Upper lobe of left lung (tissue), 6 donors: ENCODE data around the gene FARP1. TPM values are rescaled to one million over a fixed set of nuclear protein-coding genes. Genes with fewer than 3 reads are reported as not detected.

ENCODE experiments used
- ATAC-seq, 2 donors: fragments of 200-7000 bp; cut with Tn5 transposase; one replicate each; pipeline ENCODE4 v1.9.1; 2022; ENCODE audit warnings: mild to moderate bottlenecking in 2 of 2, moderate library complexity in 2 of 2; ENCODE audit not compliant: low FRiP score in 2 of 2
- DNase-seq, 2 donors: peaks; one replicate each; pipeline ENCODE4 v3.0.0-alpha.2; 2019 to 2020
- H3K27ac ChIP-seq, 4 donors: fragments of 200-600 bp; sonication (generic); one replicate each; pipeline ENCODE4 v1.5.1; 2016 to 2019
- H3K27me3 ChIP-seq, 4 donors: fragments of 200-600 bp; sonication (generic); one replicate each; pipeline ENCODE4 v1.5.1; 2017 to 2019
- H3K36me3 ChIP-seq, 4 donors: fragments of 200-600 bp; sonication (generic); one replicate each; pipeline ENCODE4 v1.5.1; 2016 to 2019
- H3K4me1 ChIP-seq, 4 donors: fragments of 200-600 bp; sonication (generic); one replicate each; pipeline ENCODE4 v1.5.1; 2018 to 2019
- H3K4me3 ChIP-seq, 4 donors: fragments of 200-600 bp; sonication (generic); one replicate each; pipeline ENCODE4 v1.5.1; 2017 to 2019; ENCODE audit warnings: mild to moderate bottlenecking in 2 of 4, moderate library complexity in 1 of 4
- H3K9me3 ChIP-seq, 4 donors: fragments of 200-600 bp; sonication (generic); one replicate each; pipeline ENCODE4 v1.5.1; 2018 to 2019
- EP300 ChIP-seq, 4 donors: sonication (generic); formaldehyde crosslinking; IDR thresholded peaks; one replicate each; pipeline ENCODE4 v1.5.1; 2017; ENCODE audit warnings: antibody characterized with exemption in 4 of 4, control low read depth in 2 of 4
- POLR2A ChIP-seq, 4 donors: fragments of 450-650 bp; IDR thresholded peaks; one replicate each; pipeline ENCODE4 v1.5.1; 2016 to 2017; ENCODE audit warnings: antibody characterized with exemption in 4 of 4, mild to moderate bottlenecking in 2 of 4
- POLR2AphosphoS5 ChIP-seq, 2 donors: sonication (generic); formaldehyde crosslinking; IDR thresholded peaks; one replicate each; pipeline ENCODE4 v1.5.1; 2017; ENCODE audit warnings: antibody characterized with exemption in 2 of 2
- WGBS, 2 donors: methylation state at CpG; one replicate each; pipeline ENCODE4 v1.1.5; 2017 to 2018; 5-methylcytosine and 5-hydroxymethylcytosine counted together
- total RNA-seq, 6 donors: library from RNA; depleted of rRNA in 4 of 6; stranded (reverse); fragments of >200 nt in 4 of 6; gene quantifications; one replicate each; pipeline versions ENCODE4 v1.1.0 to v1.2.1, GENCODE V29; 2016 to 2021
- TF ChIP-seq, protein P1 (sequence below), 6 experiments: fragments of 450-650 bp in 4 of 6; fragments of 200-600 bp in 2 of 6; sonication (generic) in 2 of 6; IDR thresholded peaks; one replicate each; pipeline ENCODE4 v1.5.1; 2016 to 2019; ENCODE audit warnings: antibody characterized with exemption in 6 of 6
- donor health status: DM: no; HTN: no; CAD: no; lungs with moderate emphysema.
- donor health status: DM: no; HTN: yes; CAD: no; lungs with severe emphysema.

The FARP1 gene
- total RNA-seq, 6 donors from 2014 or later = 65.7 to 111 (median 91.8) TPM

DNA sequence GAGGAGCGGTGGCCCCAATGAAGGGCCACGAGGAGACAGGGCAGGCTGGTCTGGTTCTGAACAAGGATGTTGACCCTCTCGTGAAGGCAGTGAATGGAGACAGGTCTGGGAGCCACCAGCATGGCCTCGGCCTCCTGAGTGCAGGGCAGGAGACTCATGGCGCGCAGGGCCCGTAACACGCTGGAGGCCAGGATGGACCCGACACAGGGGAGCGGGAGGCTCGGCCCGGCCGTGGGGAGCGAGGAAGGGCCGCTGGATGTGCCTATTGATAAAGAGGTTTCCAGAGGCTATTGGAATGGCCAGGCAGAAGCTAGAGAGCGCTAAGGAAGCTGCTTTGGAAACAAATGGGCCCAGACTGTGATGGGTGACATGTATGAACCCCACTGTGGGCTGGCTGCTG is 301.5 kb downstream of the FARP1 start:
- WGBS, 2 donors = 90 to 95% methylated on average over 14 to 15 of the region's 16 CpGs
- Histone ChIP-seq H3K36me3 (peaks cover 12 to 67% (median 35%) of the 10 kb centered on the region in 4 donors), H3K4me1 (peaks cover 5 to 8% (median 6%) of the 10 kb centered on the region in 4 donors), H3K4me3 (no peak overlapping the region), H3K27ac (no peak overlapping the region), H3K9me3 (no peaks in the 10 kb centered on the region), H3K27me3 (no peaks in the 10 kb centered on the region)
- DNase-seq = peak in 1 of 2 donors; percentile 83
- ATAC-seq = no peak
- TF ChIP-seq EP300 (IDR thresholded peaks at IDR 0.05) (no peak), POLR2A (IDR thresholded peaks at IDR 0.05) (no peak), POLR2AphosphoS5 (IDR thresholded peaks at IDR 0.05) (no peak)
- TF ChIP-seq, protein P1, sequence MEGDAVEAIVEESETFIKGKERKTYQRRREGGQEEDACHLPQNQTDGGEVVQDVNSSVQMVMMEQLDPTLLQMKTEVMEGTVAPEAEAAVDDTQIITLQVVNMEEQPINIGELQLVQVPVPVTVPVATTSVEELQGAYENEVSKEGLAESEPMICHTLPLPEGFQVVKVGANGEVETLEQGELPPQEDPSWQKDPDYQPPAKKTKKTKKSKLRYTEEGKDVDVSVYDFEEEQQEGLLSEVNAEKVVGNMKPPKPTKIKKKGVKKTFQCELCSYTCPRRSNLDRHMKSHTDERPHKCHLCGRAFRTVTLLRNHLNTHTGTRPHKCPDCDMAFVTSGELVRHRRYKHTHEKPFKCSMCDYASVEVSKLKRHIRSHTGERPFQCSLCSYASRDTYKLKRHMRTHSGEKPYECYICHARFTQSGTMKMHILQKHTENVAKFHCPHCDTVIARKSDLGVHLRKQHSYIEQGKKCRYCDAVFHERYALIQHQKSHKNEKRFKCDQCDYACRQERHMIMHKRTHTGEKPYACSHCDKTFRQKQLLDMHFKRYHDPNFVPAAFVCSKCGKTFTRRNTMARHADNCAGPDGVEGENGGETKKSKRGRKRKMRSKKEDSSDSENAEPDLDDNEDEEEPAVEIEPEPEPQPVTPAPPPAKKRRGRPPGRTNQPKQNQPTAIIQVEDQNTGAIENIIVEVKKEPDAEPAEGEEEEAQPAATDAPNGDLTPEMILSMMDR (IDR thresholded peaks at IDR 0.05) = no peak

DNA sequence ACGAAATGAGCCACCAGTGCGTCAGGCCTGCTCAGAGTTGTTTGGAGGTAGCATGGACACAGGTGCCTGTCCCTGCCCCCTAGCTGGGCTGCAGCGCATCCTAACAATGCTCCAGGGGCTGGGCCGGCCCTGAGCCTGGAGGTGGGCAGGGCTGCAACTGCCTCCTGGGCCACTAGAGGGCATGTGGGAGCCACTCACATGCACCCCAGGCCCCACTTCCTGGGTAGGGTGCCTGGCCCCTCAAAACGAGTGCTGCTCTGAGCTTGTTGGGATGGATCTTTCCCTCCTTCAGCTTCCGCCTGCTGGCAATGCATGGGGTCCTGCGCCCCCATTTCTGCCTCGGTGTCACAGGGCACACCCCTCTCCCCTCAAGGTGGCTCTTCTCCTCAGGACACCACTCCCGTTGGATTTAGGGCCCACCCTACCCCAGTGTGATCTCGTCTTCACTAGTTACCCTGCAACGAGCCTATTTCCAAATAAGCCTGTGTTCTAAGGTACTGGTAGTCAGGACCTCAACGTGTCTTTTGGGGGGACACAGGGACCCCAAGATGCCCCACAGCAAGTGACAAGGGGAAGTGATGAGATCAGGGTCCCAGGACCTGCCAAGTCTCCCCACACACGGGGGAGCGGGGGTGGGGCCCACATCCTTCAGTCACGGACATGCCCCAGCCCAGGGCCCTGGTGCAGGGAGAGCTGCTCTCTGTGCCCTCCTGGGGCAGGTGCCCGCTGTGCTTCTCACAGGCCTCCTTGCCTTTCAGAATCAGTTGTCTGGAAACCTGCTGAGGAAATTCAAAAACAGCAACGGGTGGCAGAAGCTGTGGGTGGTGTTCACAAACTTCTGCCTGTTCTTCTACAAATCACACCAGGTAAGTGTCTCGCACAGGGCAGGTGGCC is 302.7 kb downstream of the FARP1 start:
- H3K4me3 ChIP-seq = no peak overlapping the region
- H3K36me3 ChIP-seq = peaks cover 13 to 65% (median 33%) of the 10 kb centered on the region in 4 donors
- TF ChIP-seq, protein P1 (IDR thresholded peaks at IDR 0.05) = peak; percentile 97 to 99 (median 98)
- peak in 1 of 2 donors; percentile 10 for TF ChIP-seq POLR2AphosphoS5 (IDR thresholded peaks at IDR 0.05)
- no peak for TF ChIP-seq POLR2A (IDR thresholded peaks at IDR 0.05)
- TF ChIP-seq EP300 (IDR thresholded peaks at IDR 0.05) = no peak
- 19 to 22% methylated on average over 12 to 18 of the region's 18 CpGs for WGBS, 2 donors
- H3K27ac ChIP-seq = peak overlapping the region; percentile 37 to 82 (median 59)
- no peaks in the 10 kb centered on the region for H3K9me3 ChIP-seq
- peaks cover 5 to 9% (median 7%) of the 10 kb centered on the region in 4 donors for H3K4me1 ChIP-seq
- peak; percentile 74 to 85 for DNase-seq
- peak; percentile 86 to 90 for ATAC-seq
- no peaks in the 10 kb centered on the region for H3K27me3 ChIP-seq

DNA sequence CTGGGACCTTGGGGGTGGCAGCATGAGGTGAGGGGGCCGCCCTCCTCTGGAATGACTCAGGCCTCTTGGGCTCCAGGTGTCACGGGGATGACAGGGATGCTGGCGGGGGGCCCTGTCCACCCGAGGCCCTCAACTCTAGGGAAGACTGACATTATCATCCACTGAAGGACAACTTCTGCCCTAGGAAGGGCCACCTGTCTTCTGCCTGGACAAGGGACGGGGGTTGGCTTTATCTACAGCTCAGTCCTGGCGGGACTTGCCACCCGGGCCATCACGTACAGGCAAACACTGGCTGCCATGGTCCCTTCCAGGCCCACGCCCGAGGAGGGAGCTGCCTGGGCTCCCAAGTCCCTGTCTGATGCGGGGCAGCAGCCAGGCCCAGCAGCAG is 303.3 kb downstream of the FARP1 start:
- Histone ChIP-seq H3K36me3 (peaks cover 13 to 61% (median 29%) of the 10 kb centered on the region in 4 donors), H3K4me3 (no peak overlapping the region), H3K27me3 (no peaks in the 10 kb centered on the region), H3K27ac (peak overlapping the region in 2 of 4 donors; percentile 57 to 82), H3K4me1 (peaks cover 5 to 12% (median 7%) of the 10 kb centered on the region in 4 donors), H3K9me3 (no peaks in the 10 kb centered on the region)
- WGBS, 2 donors = 93% methylated on average over 8 to 11 of the region's 11 CpGs
- no peak for ATAC-seq
- DNase-seq = peak in 1 of 2 donors; percentile 51
- TF ChIP-seq, protein P1 (IDR thresholded peaks at IDR 0.05) = no peak
- no peak for TF ChIP-seq EP300 (IDR thresholded peaks at IDR 0.05)
- TF ChIP-seq POLR2A (IDR thresholded peaks at IDR 0.05) = no peak
- TF ChIP-seq POLR2AphosphoS5 (IDR thresholded peaks at IDR 0.05) = no peak

DNA sequence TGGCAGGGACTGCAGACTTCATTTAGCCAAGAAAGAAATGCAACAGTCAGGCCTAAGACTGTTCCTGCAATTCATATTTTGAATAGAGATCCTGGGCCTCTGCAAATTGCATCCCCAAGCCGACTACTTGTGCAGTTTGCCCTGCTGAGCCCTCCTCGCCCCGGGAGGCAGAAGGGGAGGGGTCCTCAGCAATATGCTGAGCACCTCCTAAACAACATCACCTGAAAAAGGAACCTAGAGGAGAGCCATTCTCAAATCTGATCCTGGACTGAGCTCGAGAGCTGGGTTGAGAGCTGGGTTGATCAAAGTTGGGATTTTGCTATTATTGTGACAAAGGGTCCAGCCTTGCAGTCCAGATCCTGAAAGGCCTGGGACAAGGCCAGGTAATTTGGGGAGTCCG is 304.2 kb downstream of the FARP1 start:
- H3K9me3 ChIP-seq = no peaks in the 10 kb centered on the region
- no peak for DNase-seq
- TF ChIP-seq POLR2AphosphoS5 (IDR thresholded peaks at IDR 0.05) = no peak
- no peak for TF ChIP-seq EP300 (IDR thresholded peaks at IDR 0.05)
- TF ChIP-seq POLR2A (IDR thresholded peaks at IDR 0.05) = no peak
- TF ChIP-seq, protein P1 (IDR thresholded peaks at IDR 0.05) = no peak
- ATAC-seq = no peak
- H3K36me3 ChIP-seq = peaks cover 13 to 63% (median 34%) of the 10 kb centered on the region in 4 donors
- no peak overlapping the region for H3K4me3 ChIP-seq
- no peak overlapping the region for H3K27ac ChIP-seq
- no peaks in the 10 kb centered on the region for H3K27me3 ChIP-seq
- peaks cover 5 to 16% (median 10%) of the 10 kb centered on the region in 4 donors for H3K4me1 ChIP-seq
- WGBS, 2 donors = 91 to 96% methylated on average over 5 of the region's 5 CpGs
